Small intestine (tissue), 7 donors: ENCODE data around the gene EPS8. TPM values are rescaled to one million over a fixed set of nuclear protein-coding genes. Genes with fewer than 3 reads are reported as not detected.
"Not testable (repeated sequence)": the region's sequence is repeated elsewhere in the genome, so short reads cannot be mapped to it uniquely, and the experiment has no call there.

Experiments
- DNase-seq, 2 donors: peaks; one replicate each; pipeline versions ENCODE4 v3.0.0 to v3.0.0-alpha.2; 2013
- FAIRE-seq: peaks from 2 replicates; lab custom pipeline; 2012; peaks lifted over from hg19 to GRCh38; lab: Jason Lieb, UNC
- H3K27ac ChIP-seq, 3 donors: one replicate each; pipeline ENCODE4 v1.5.1; 2013; ENCODE audit warnings: low read length in 2 of 3, mild to moderate bottlenecking in 2 of 3, control low read depth in 1 of 3, inconsistent platforms in 1 of 3, low read depth in 1 of 3, moderate library complexity in 1 of 3
- H3K27me3 ChIP-seq, 3 donors: one replicate each; pipeline ENCODE4 v1.6.1; 2013; ENCODE audit warnings: low read length in 3 of 3, inconsistent platforms in 1 of 3; ENCODE audit not compliant: control insufficient read depth in 3 of 3, insufficient read depth in 3 of 3
- H3K36me3 ChIP-seq, 3 donors: one replicate each; pipeline ENCODE4 v1.6.1; 2013; ENCODE audit warnings: low read length in 3 of 3, inconsistent platforms in 1 of 3, low read depth in 1 of 3, mild to moderate bottlenecking in 1 of 3, moderate library complexity in 1 of 3; ENCODE audit not compliant: control insufficient read depth in 3 of 3, insufficient read depth in 2 of 3
- H3K4me1 ChIP-seq, 3 donors: one replicate each; pipeline ENCODE4 v1.6.1; 2013; ENCODE audit warnings: low read length in 2 of 3, inconsistent platforms in 1 of 3, low read depth in 1 of 3, mild to moderate bottlenecking in 1 of 3, moderate library complexity in 1 of 3; ENCODE audit not compliant: control insufficient read depth in 3 of 3, insufficient read depth in 2 of 3
- H3K4me3 ChIP-seq, 3 donors: one replicate each; pipeline ENCODE4 v1.5.1; 2013; ENCODE audit warnings: low read length in 3 of 3, control low read depth in 1 of 3, inconsistent platforms in 1 of 3, low read depth in 1 of 3, mild to moderate bottlenecking in 1 of 3, moderate library complexity in 1 of 3
- H3K9me3 ChIP-seq, 2 donors: one replicate each; pipeline ENCODE4 v1.6.1; 2013; ENCODE audit warnings: low read depth in 1 of 2, low read length in 1 of 2; ENCODE audit not compliant: control insufficient read depth in 2 of 2, insufficient read depth in 1 of 2
- WGBS, 3 donors: extraction: QIAGEN DNeasy Blood & Tissue Kit; methylation state at CpG; one replicate each; pipeline ENCODE4 v1.1.7; 2013; 5-methylcytosine and 5-hydroxymethylcytosine counted together
- polyA plus RNA-seq, 4 donors: library from polyadenylated mRNA; stranded (reverse) in 3 of 4; unstranded in 1 of 4; fragments of 200-250 nt in 3 of 4; fragments of 120-200 nt in 1 of 4; gene quantifications; one replicate each; pipeline versions ENCODE4 v1.2.1 to v1.2.3, GENCODE V29; 2013
- donor health status: healthy with polysubstance abuse.
- donor health status: control.
- donor health status: control.
- donor health status: Bipolar disorder and iron deficiency.
- donor health status: healthy.

Gene EPS8
- polyA plus RNA-seq, 4 donors: 38.0 to 103 (median 55.8) TPM

- H3K4me3 ChIP-seq: no peak overlapping the region
- H3K27me3 ChIP-seq: no peaks in the 10 kb centered on the region
- H3K36me3 ChIP-seq: peaks cover 0 to 4% (median 0%) of the 10 kb centered on the region in 3 donors
- H3K27ac ChIP-seq: no peak overlapping the region
- H3K4me1 ChIP-seq: peaks cover 2 to 22% (median 3%) of the 10 kb centered on the region in 3 donors
- DNase-seq (no peak), FAIRE-seq (no peak)
- H3K9me3 ChIP-seq: no peaks in the 10 kb centered on the region
- WGBS, 3 donors: 82 to 92% (median 86%) methylated on average over 2 of the region's 2 CpGs
Measured at GRCh38 chr12:15741082-15741481, 48.1 kb downstream of the EPS8 start.

- not testable (repeated sequence) for H3K36me3 ChIP-seq, H3K27ac ChIP-seq, FAIRE-seq, DNase-seq, H3K27me3 ChIP-seq, H3K9me3 ChIP-seq, H3K4me3 ChIP-seq
- H3K4me1 ChIP-seq: peaks cover 2 to 22% (median 3%) of the 10 kb centered on the region in 3 donors
- 95 to 96% (median 95%) methylated on average over 5 of the region's 5 CpGs for WGBS, 3 donors
Measured at GRCh38 chr12:15740389-15740788, 48.8 kb downstream of the EPS8 start.

GRCh38 chr12:15738438-15739015 is 50.7 kb downstream of the EPS8 start:
- DNase-seq: no peak
- H3K27me3 ChIP-seq: no peaks in the 10 kb centered on the region
- peaks cover 2 to 22% (median 3%) of the 10 kb centered on the region in 3 donors for H3K4me1 ChIP-seq
- H3K9me3 ChIP-seq: peaks cover 0 to 2% of the 10 kb centered on the region in 2 donors
- no peak for FAIRE-seq
- H3K4me3 ChIP-seq: no peak overlapping the region
- WGBS, 3 donors: 30 to 67% (median 31%) methylated on average over 3 of the region's 3 CpGs
- peaks cover 0 to 4% (median 0%) of the 10 kb centered on the region in 3 donors for H3K36me3 ChIP-seq
- no peak overlapping the region for H3K27ac ChIP-seq

GRCh38 chr12:15735837-15736615 is 53.2 kb downstream of the EPS8 start:
- WGBS, 3 donors: 24 to 66% (median 35%) methylated on average over 5 of the region's 5 CpGs
- H3K36me3 ChIP-seq: peaks cover 0 to 4% (median 0%) of the 10 kb centered on the region in 3 donors
- peaks cover 2 to 34% (median 3%) of the 10 kb centered on the region in 3 donors for H3K4me1 ChIP-seq
- peak overlapping the region in 2 of 3 donors; percentile 55 to 71 for H3K27ac ChIP-seq
- FAIRE-seq: no peak
- no peaks in the 10 kb centered on the region for H3K27me3 ChIP-seq
- peaks cover 0 to 2% of the 10 kb centered on the region in 2 donors for H3K9me3 ChIP-seq
- peak; percentile 75 to 88 for DNase-seq
- H3K4me3 ChIP-seq: no peak overlapping the region

- no peaks in the 10 kb centered on the region for H3K27me3 ChIP-seq
- H3K4me3 ChIP-seq: no peak overlapping the region
- FAIRE-seq (no peak), DNase-seq (no peak)
- H3K36me3 ChIP-seq: no peaks in the 10 kb centered on the region
- WGBS, 3 donors: 32 to 51% (median 38%) methylated on average over 3 of the region's 3 CpGs
- H3K27ac ChIP-seq: peak overlapping the region in 1 of 3 donors; percentile 64
- H3K9me3 ChIP-seq: peaks cover 0 to 2% of the 10 kb centered on the region in 2 donors
- peaks cover 0 to 30% (median 0%) of the 10 kb centered on the region in 3 donors for H3K4me1 ChIP-seq
Measured at GRCh38 chr12:15733136-15733535, 56.1 kb downstream of the EPS8 start.

- Histone ChIP-seq H3K27me3 (no peaks in the 10 kb centered on the region), H3K36me3 (no peaks in the 10 kb centered on the region), H3K9me3 (peaks cover 0 to 2% of the 10 kb centered on the region in 2 donors), H3K4me1 (peaks cover 0 to 28% (median 0%) of the 10 kb centered on the region in 3 donors), H3K4me3 (no peak overlapping the region), H3K27ac (peak overlapping the region in 2 of 3 donors; percentile 25 to 64)
- FAIRE-seq (peak; percentile 76), DNase-seq (peak; percentile 84 to 85)
- 10 to 51% (median 29%) methylated on average over 6 of the region's 6 CpGs for WGBS, 3 donors
Measured at GRCh38 chr12:15732341-15733061, 56.7 kb downstream of the EPS8 start.

- peaks cover 0 to 22% (median 0%) of the 10 kb centered on the region in 3 donors for H3K4me1 ChIP-seq
- DNase-seq: no peak
- no peak for FAIRE-seq
Measured at GRCh38 chr12:15731940-15732339, 57.2 kb downstream of the EPS8 start.

GRCh38 chr12:15729097-15729496 is 60.1 kb downstream of the EPS8 start:
- H3K27ac ChIP-seq: no peak overlapping the region

More at GRCh38 chr12:15731940-15732339, 57.2 kb downstream of the EPS8 start:
- Histone ChIP-seq H3K9me3 (peaks cover 0 to 2% of the 10 kb centered on the region in 2 donors), H3K27me3 (no peaks in the 10 kb centered on the region), H3K36me3 (no peaks in the 10 kb centered on the region), H3K27ac (peak overlapping the region in 1 of 3 donors; percentile 64), H3K4me3 (no peak overlapping the region)
- WGBS, 3 donors: 55 to 82% (median 68%) methylated on average over 3 of the region's 3 CpGs

More at GRCh38 chr12:15729097-15729496, 60.1 kb downstream of the EPS8 start:
- H3K4me1 ChIP-seq: peaks cover 0 to 22% (median 4%) of the 10 kb centered on the region in 3 donors
- 89 to 93% (median 92%) methylated on average over 4 of the region's 4 CpGs for WGBS, 3 donors
- FAIRE-seq (no peak), DNase-seq (no peak)
- no peaks in the 10 kb centered on the region for H3K27me3 ChIP-seq
- H3K36me3 ChIP-seq: no peaks in the 10 kb centered on the region
- no peak overlapping the region for H3K4me3 ChIP-seq
- H3K9me3 ChIP-seq: no peaks in the 10 kb centered on the region
